H1 (cell line): ENCODE measurements around the gene FAM181A. TPM values are rescaled to one million over a fixed set of nuclear protein-coding genes. Genes with fewer than 3 reads are reported as not detected.

Experiments used
- CTCF ChIA-PET: fragments of 300-600 bp; sonication (Branson Sonifier 250); formaldehyde crosslinking; loops from one replicate; lab custom pipeline; 2021; ENCODE audit not compliant: partially characterized antibody; lab: Charles Lee
- POLR2A ChIA-PET: fragments of 300-600 bp; sonication (Branson Sonifier 250); formaldehyde crosslinking; loops from one replicate; lab custom pipeline; 2021; ENCODE audit warnings: inconsistent platforms; ENCODE audit not compliant: partially characterized antibody; lab: Charles Lee
- DNase-seq, 2 experiments: peaks; one replicate each; pipeline versions ENCODE4 v3.0.0 to v3.0.0-alpha.2; 2010 to 2022; ENCODE audit warnings: low spot score in 2 of 2, low read depth in 1 of 2, mixed read lengths in 1 of 2
- FAIRE-seq: peaks from 2 replicates; lab custom pipeline; 2011; peaks lifted over from hg19 to GRCh38; lab: Jason Lieb, UNC
- H2AFZ ChIP-seq: 2 replicates; pipeline ENCODE4 v1.8.1; 2012; ENCODE audit warnings: low read length, inconsistent platforms
- H2AK5ac ChIP-seq: 2 replicates; pipeline ENCODE4 v1.6.1; 2013; ENCODE audit warnings: low read depth, low read length
- H2BK120ac ChIP-seq: replicated peaks from 2 replicates; pipeline ENCODE3; 2013; ENCODE audit warnings: low read depth, low read length, inconsistent platforms
- H2BK12ac ChIP-seq: 2 replicates; pipeline ENCODE4 v1.6.1; 2013; ENCODE audit warnings: low read depth, low read length
- H2BK15ac ChIP-seq: 2 replicates; pipeline ENCODE4 v1.6.1; 2013; ENCODE audit warnings: low read length
- H2BK20ac ChIP-seq: 2 replicates; pipeline ENCODE4 v1.6.1; 2013; ENCODE audit warnings: low read length
- H2BK5ac ChIP-seq: 2 replicates; pipeline ENCODE4 v1.6.1; 2013; ENCODE audit warnings: low read depth, low read length
- H3K14ac ChIP-seq: 2 replicates; pipeline ENCODE4 v1.6.1; 2013; ENCODE audit warnings: inconsistent platforms; ENCODE audit not compliant: insufficient read length
- H3K18ac ChIP-seq: 2 replicates; pipeline ENCODE4 v1.6.1; 2013; ENCODE audit warnings: low read length; ENCODE audit errors: extremely low read depth
- H3K23ac ChIP-seq: 2 replicates; pipeline ENCODE4 v1.6.1; 2013; ENCODE audit warnings: inconsistent platforms; ENCODE audit not compliant: insufficient read length
- H3K23me2 ChIP-seq: 2 replicates; pipeline ENCODE4 v1.6.1; 2013; ENCODE audit warnings: low read depth, low read length
- H3K27ac ChIP-seq: 2 replicates; pipeline ENCODE4 v1.6.1; 2011; ENCODE audit warnings: low read depth, low read length, inconsistent platforms
- H3K27me3 ChIP-seq, 4 experiments: replicated peaks in 1 of 4; 1 replicate in 1 of 4; 2 replicates in 3 of 4; pipeline versions ENCODE4 v1.6.1 to v1.8.1; 2011 to 2013; ENCODE audit warnings: low read length in 3 of 4, mild to moderate bottlenecking in 3 of 4, inconsistent platforms in 2 of 4, mixed read lengths in 2 of 4, moderate library complexity in 1 of 4; ENCODE audit not compliant: control insufficient read depth in 3 of 4, insufficient read depth in 3 of 4; ENCODE audit errors: extremely low read depth in 1 of 4
- H3K36me3 ChIP-seq, 4 experiments: 2 replicates each; pipeline versions ENCODE4 v1.6.1 to v1.8.1; 2011 to 2013; ENCODE audit warnings: mild to moderate bottlenecking in 4 of 4, low read length in 3 of 4, moderate library complexity in 2 of 4, control low read depth in 1 of 4, inconsistent platforms in 1 of 4; ENCODE audit not compliant: insufficient read depth in 4 of 4, control insufficient read depth in 2 of 4
- H3K4ac ChIP-seq: replicated peaks from 2 replicates; pipeline ENCODE3; 2013; ENCODE audit warnings: low read length, low read depth, mixed read lengths, inconsistent platforms; ENCODE audit not compliant: insufficient read length
- H3K4me1 ChIP-seq, 4 experiments: replicated peaks in 1 of 4; 1 replicate in 1 of 4; 2 replicates in 3 of 4; pipeline versions ENCODE4 v1.6.1 to v1.8.1; 2011 to 2013; ENCODE audit warnings: low read length in 3 of 4, inconsistent platforms in 2 of 4, mixed read lengths in 1 of 4; ENCODE audit not compliant: insufficient read depth in 4 of 4, control insufficient read depth in 3 of 4
- H3K4me2 ChIP-seq, 2 experiments: 2 replicates each; pipeline versions ENCODE4 v1.6.1 to v1.8.1; 2011 to 2013; ENCODE audit warnings: low read depth in 2 of 2, low read length in 2 of 2, control low read depth in 1 of 2, inconsistent platforms in 1 of 2, mild to moderate bottlenecking in 1 of 2; ENCODE audit not compliant: insufficient read depth in 1 of 2
- H3K4me3 ChIP-seq, 4 experiments: fragments of 200-600, 300-600 bp in 1 of 4; sonication (generic), shearing (Covaris generic), sonication (Bioruptor Twin) in 1 of 4; 2 replicates each; pipeline versions ENCODE4 v1.5.1 to v1.8.1; 2011 to 2016; ENCODE audit warnings: low read length in 4 of 4, low read depth in 3 of 4, control low read depth in 2 of 4, inconsistent platforms in 2 of 4, mild to moderate bottlenecking in 2 of 4, mixed read lengths in 1 of 4, moderate library complexity in 1 of 4; ENCODE audit not compliant: insufficient read depth in 2 of 4; ENCODE audit errors: extremely low read depth in 1 of 4
- H3K56ac ChIP-seq: replicated peaks from 2 replicates; pipeline ENCODE3; 2013; ENCODE audit warnings: low read depth, mild to moderate bottlenecking, mixed read lengths, low read length, inconsistent platforms; ENCODE audit not compliant: insufficient read length
- H3K79me1 ChIP-seq: 2 replicates; pipeline ENCODE4 v1.6.1; 2013; ENCODE audit warnings: low read depth, low read length, control low read depth
- H3K79me2 ChIP-seq, 2 experiments: 2 replicates each; pipeline versions ENCODE4 v1.6.1 to v1.8.1; 2012 to 2013; ENCODE audit warnings: low read length in 2 of 2, mild to moderate bottlenecking in 2 of 2, inconsistent platforms in 1 of 2; ENCODE audit not compliant: insufficient read depth in 2 of 2, control insufficient read depth in 1 of 2
- H3K9ac ChIP-seq, 4 experiments: replicated peaks in 1 of 4; 1 replicate in 1 of 4; 2 replicates in 3 of 4; pipeline versions ENCODE4 v1.6.1 to v1.8.1; 2011 to 2013; ENCODE audit warnings: low read depth in 3 of 4, low read length in 3 of 4, control low read depth in 2 of 4, mild to moderate bottlenecking in 2 of 4, moderate library complexity in 2 of 4, inconsistent platforms in 1 of 4; ENCODE audit errors: extremely low read depth in 1 of 4
- H3K9me3 ChIP-seq, 2 experiments: 2 replicates each; pipeline versions ENCODE4 v1.6.1 to v1.8.1; 2012 to 2013; ENCODE audit warnings: mild to moderate bottlenecking in 2 of 2, moderate library complexity in 2 of 2, control low read depth in 1 of 2, inconsistent platforms in 1 of 2, low read depth in 1 of 2, low read length in 1 of 2, mixed read lengths in 1 of 2; ENCODE audit not compliant: insufficient read depth in 2 of 2
- H4K20me1 ChIP-seq, 2 experiments: replicated peaks in 1 of 2; 2 replicates each; pipeline versions ENCODE3 to v1.8.1; 2011 to 2013; ENCODE audit warnings: inconsistent platforms in 2 of 2, low read length in 2 of 2, mild to moderate bottlenecking in 1 of 2; ENCODE audit not compliant: insufficient read depth in 2 of 2, control insufficient read depth in 1 of 2
- H4K5ac ChIP-seq: 2 replicates; pipeline ENCODE4 v1.6.1; 2013; ENCODE audit warnings: low read length, low read depth, mixed read lengths, inconsistent platforms; ENCODE audit not compliant: insufficient read length
- H4K8ac ChIP-seq: 2 replicates; pipeline ENCODE4 v1.8.0; 2013; ENCODE audit warnings: mild to moderate bottlenecking, moderate library complexity, low read length, inconsistent platforms; ENCODE audit not compliant: insufficient read depth; ENCODE audit errors: extremely low read depth
- H4K91ac ChIP-seq: replicated peaks from 2 replicates; pipeline ENCODE3; 2013; ENCODE audit warnings: low read length, mixed read lengths, inconsistent platforms; ENCODE audit not compliant: insufficient read length
- POLR2A ChIP-seq, 2 experiments: IDR thresholded peaks; 1 replicate in 1 of 2; 2 replicates in 1 of 2; pipeline ENCODE4 v1.6.1; 2011; ENCODE audit warnings: low read depth in 2 of 2, low read length in 2 of 2, mild to moderate bottlenecking in 2 of 2; ENCODE audit errors: control extremely low read depth in 1 of 2
- SUZ12 ChIP-seq: fragments of 200-600 bp; sonication (generic); IDR thresholded peaks from 2 replicates; pipeline ENCODE4 v1.6.1; 2012; ENCODE audit warnings: mild to moderate bottlenecking, inconsistent platforms, low read length, moderate library complexity, mixed read lengths
- TAF1 ChIP-seq: IDR thresholded peaks from 2 replicates; pipeline ENCODE4 v1.6.1; 2011; ENCODE audit warnings: mild to moderate bottlenecking, low read depth, low read length
- TBP ChIP-seq: IDR thresholded peaks from 2 replicates; pipeline ENCODE4 v1.6.1; 2011; ENCODE audit warnings: low read depth, low read length, improper control_type of control experiment
- WGBS, 2 experiments: shearing (Covaris generic) in 1 of 2; methylation state at CpG; one replicate each; pipeline versions ENCODE4 v1.1.6 to v1.1.7; 2013 to 2015; ENCODE audit warnings: low lambda C conversion rate in 2 of 2, mixed read lengths in 2 of 2, inconsistent platforms in 1 of 2, low coverage in 1 of 2, missing lambda C conversion rate in 1 of 2; ENCODE audit not compliant: insufficient replicate concordance in 2 of 2, insufficient coverage in 1 of 2, insufficient read length in 1 of 2; ENCODE audit errors: extremely low coverage in 1 of 2, missing lambda C conversion rate in 1 of 2; 5-methylcytosine and 5-hydroxymethylcytosine counted together
- polyA plus RNA-seq, 7 experiments: library from polyadenylated mRNA; depleted of rRNA in 3 of 7; stranded (reverse) in 5 of 7; unstranded in 2 of 7; fragments of >200 nt in 5 of 7; fragments of 200-250 nt in 2 of 7; gene quantifications; 1 replicate in 5 of 7; 2 replicates in 1 of 7; 4 replicates in 1 of 7; pipeline versions ENCODE4 v1.2.1 to v1.2.3, GENCODE V29; 2011 to 2013; ENCODE audit warnings: missing spikeins in 2 of 7, mixed read lengths in 2 of 7
- total RNA-seq: library from RNA; stranded (reverse); fragmentation: NEBNext Ultra II Directional; extraction: Animal tissue kit (Norgen Biotek cat#: 25700); gene quantifications from 2 replicates; pipeline ENCODE4 v1.2.1, GENCODE V29; 2021
- TF ChIP-seq, protein P1 (sequence below): IDR thresholded peaks from 2 replicates; pipeline ENCODE4 v1.6.1; 2012; ENCODE audit warnings: inconsistent platforms

Gene FAM181A
- total and polyA plus RNA-seq, 2 of the 8 experiments (the other 6 are each of a cell fraction or from before 2014, with no cell fraction given): not detected

DNA sequence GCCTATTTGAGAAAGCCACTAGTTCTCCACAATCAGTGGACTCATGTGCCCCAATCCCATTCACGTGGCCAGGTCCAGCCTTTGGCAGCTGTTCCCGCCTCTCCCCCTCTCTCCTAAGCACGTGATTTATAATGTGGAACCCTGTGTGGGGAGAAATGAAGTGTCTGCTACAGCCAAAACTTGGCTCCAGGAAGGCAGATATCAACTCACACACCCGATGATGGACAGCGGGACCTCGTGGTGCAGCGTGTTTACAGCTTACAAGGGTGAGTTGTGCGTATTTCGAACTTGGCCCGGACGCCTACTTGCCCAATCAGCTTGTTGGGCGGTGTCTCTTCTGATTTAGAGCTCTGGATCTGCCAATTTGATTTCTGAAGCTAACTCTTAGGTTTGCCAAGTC, 38.1 kb upstream of the FAM181A start:
- Histone ChIP-seq H3K9me3 (no peaks in the 10 kb centered on the region), H3K4me3 (no peak overlapping the region), H3K27me3 (no peaks in the 10 kb centered on the region; a peak in 1 of 7 replicates), H4K20me1 (no peaks in the 10 kb centered on the region), H2AFZ (peak overlapping the region; percentile 32; the same call in 1 of the 2 replicates), H2BK120ac (no peak overlapping the region), H3K56ac (no peak overlapping the region), H3K14ac (no peak overlapping the region), H2BK20ac (no peak overlapping the region), H3K9ac (no peak overlapping the region), H3K4ac (no peak overlapping the region), H4K91ac (no peak overlapping the region), H2AK5ac (no peak overlapping the region), H4K5ac (no peak overlapping the region), H3K79me2 (no peaks in the 10 kb centered on the region), H3K23ac (no peak overlapping the region), H3K36me3 (no peaks in the 10 kb centered on the region), H3K79me1 (no peaks in the 10 kb centered on the region), H3K4me1 (peaks cover 0 to 13% (median 5%) of the 10 kb centered on the region in 4 experiments; a peak in 6 of 7 replicates), H2BK15ac (no peak overlapping the region), H3K18ac (no peak overlapping the region), H3K23me2 (peaks cover 2% of the 10 kb centered on the region; the same call in 1 of the 2 replicates), H2BK5ac (no peak overlapping the region), H4K8ac (no peak overlapping the region), H2BK12ac (no peak overlapping the region), H3K4me2 (no peak overlapping the region), H3K27ac (no peak overlapping the region)
- POLR2A ChIA-PET: no interaction called here
- FAIRE-seq (no peak), DNase-seq (no peak)
- WGBS, 2 experiments: 80% methylated on average over 12 of the region's 12 CpGs; no CpG with 5 or more reads in 1 of the 2 experiments
- CTCF ChIA-PET: interaction anchor here (0.6 to 8.6 kb wide), 13 partner anchors 9 to 1037 kb away, joined by 3 to 57 read pairs (median 5); no protein-coding TSS in a partner anchor
- no peak for TF ChIP-seq SUZ12
- no peak for TF ChIP-seq TAF1
- no peak for TF ChIP-seq TBP
- TF ChIP-seq POLR2A (IDR thresholded peaks at IDR 0.05; ENCODE audit: control extremely low read depth in 1 of 2, low read depth in 2 of 2, low read length in 2 of 2): no peak
- TF ChIP-seq, protein P1, sequence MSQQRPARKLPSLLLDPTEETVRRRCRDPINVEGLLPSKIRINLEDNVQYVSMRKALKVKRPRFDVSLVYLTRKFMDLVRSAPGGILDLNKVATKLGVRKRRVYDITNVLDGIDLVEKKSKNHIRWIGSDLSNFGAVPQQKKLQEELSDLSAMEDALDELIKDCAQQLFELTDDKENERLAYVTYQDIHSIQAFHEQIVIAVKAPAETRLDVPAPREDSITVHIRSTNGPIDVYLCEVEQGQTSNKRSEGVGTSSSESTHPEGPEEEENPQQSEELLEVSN: no peak
